K562 (cell line): ENCODE results near the gene ZBTB16. TPM values are rescaled to one million over a fixed set of nuclear protein-coding genes. Genes with fewer than 3 reads are reported as not detected.

Experiments used
- ATAC-seq: fragments of 200-7000 bp; cut with Tn5 transposase; 3 replicates; pipeline ENCODE4 v1.9.1; 2020; ENCODE audit warnings: moderate library complexity
- BruUV-seq: library from RNA; stranded (reverse); fragments of 400-500 nt; replicated peaks from 2 replicates; lab custom pipeline; 2021; lab: Mats Ljungman, UMichigan
- CTCF ChIA-PET: fragments of 300-600 bp; formaldehyde crosslinking; extraction: SDS; loops from one replicate; lab custom pipeline; 2021; ENCODE audit warnings: low intra/inter-chr PET ratio; lab: Yijun Ruan, JAX
- POLR2A ChIA-PET: fragments of 300-600, 350-650 bp; sonication (Branson Sonifier 250); formaldehyde crosslinking; extraction: SDS; loops from one replicate; lab custom pipeline; 2021; ENCODE audit warnings: antibody characterized with exemption, inconsistent platforms; lab: Yijun Ruan, JAX
- DNase-seq, 4 experiments: peaks; one replicate each; pipeline versions ENCODE4 v3.0.0 to v3.0.0-alpha.2; 2011 to 2018; ENCODE audit warnings: low spot score in 3 of 4, mixed read lengths in 3 of 4; ENCODE audit errors: extremely low read depth in 1 of 4
- FAIRE-seq: peaks from 2 replicates; lab custom pipeline; 2011; peaks lifted over from hg19 to GRCh38; lab: Jason Lieb, UNC
- H2AFZ ChIP-seq: 2 replicates; pipeline ENCODE4 v1.6.0; 2011; ENCODE audit warnings: low read depth, low read length, control low read depth, inconsistent platforms
- H3K27ac ChIP-seq: fragments of 200-600 bp; 3 replicates; pipeline ENCODE4 v1.8.0; 2011; ENCODE audit warnings: low read depth, mild to moderate bottlenecking, control low read depth, inconsistent platforms, low read length, moderate library complexity, mixed read lengths; ENCODE audit errors: extremely low read depth
- H3K27me3 ChIP-seq, 2 experiments: fragments of 300-600 bp in 1 of 2; 2 replicates in 1 of 2; 3 replicates in 1 of 2; pipeline versions ENCODE4 v1.6.0 to v1.8.0; 2011; ENCODE audit warnings: inconsistent platforms in 2 of 2, low read length in 2 of 2, mild to moderate bottlenecking in 1 of 2, mixed read lengths in 1 of 2, moderate library complexity in 1 of 2; ENCODE audit not compliant: control insufficient read depth in 2 of 2, insufficient read depth in 2 of 2
- H3K36me3 ChIP-seq: fragments of 300-600 bp; 3 replicates; pipeline ENCODE4 v1.8.0; 2011; ENCODE audit warnings: mild to moderate bottlenecking, low read length, inconsistent platforms; ENCODE audit not compliant: control insufficient read depth, insufficient read depth
- H3K4me1 ChIP-seq, 2 experiments: fragments of 200-600 bp in 1 of 2; replicated peaks in 1 of 2; 2 replicates in 1 of 2; 3 replicates in 1 of 2; pipeline versions ENCODE4 v1.5.1 to v1.8.0; 2011; ENCODE audit warnings: inconsistent platforms in 2 of 2, low read length in 2 of 2, mild to moderate bottlenecking in 1 of 2, mixed read lengths in 1 of 2, moderate library complexity in 1 of 2; ENCODE audit not compliant: control insufficient read depth in 2 of 2, insufficient read depth in 2 of 2
- H3K4me2 ChIP-seq: 2 replicates; pipeline ENCODE4 v1.6.1; 2011; ENCODE audit warnings: low read length, control low read depth, inconsistent platforms, mixed read lengths; ENCODE audit not compliant: insufficient read depth
- H3K4me3 ChIP-seq: fragments of 200-600 bp; sonication (generic), shearing (Covaris generic); 2 replicates; pipeline ENCODE4 v1.5.1; 2016; ENCODE audit warnings: control low read depth, inconsistent platforms
- H3K79me2 ChIP-seq: fragments of 200-600 bp; 3 replicates; pipeline ENCODE4 v1.8.0; 2011; ENCODE audit warnings: low read length, inconsistent platforms; ENCODE audit not compliant: control insufficient read depth, insufficient read depth
- H3K9ac ChIP-seq, 2 experiments: 2 replicates each; pipeline versions ENCODE4 v1.6.0 to v1.6.1; 2011; ENCODE audit warnings: low read depth in 2 of 2, low read length in 2 of 2, control low read depth in 1 of 2, inconsistent platforms in 1 of 2, mild to moderate bottlenecking in 1 of 2, mixed read lengths in 1 of 2; ENCODE audit not compliant: insufficient read depth in 1 of 2
- H3K9me1 ChIP-seq: one replicate; pipeline ENCODE4 v1.6.0; 2011; ENCODE audit warnings: inconsistent platforms, mild to moderate bottlenecking, low read length, moderate library complexity; ENCODE audit not compliant: control insufficient read depth, insufficient read depth
- H3K9me3 ChIP-seq: replicated peaks from 2 replicates; pipeline ENCODE4 v1.5.1; 2011; ENCODE audit warnings: low read depth, low read length, inconsistent platforms; ENCODE audit not compliant: control insufficient read depth, insufficient read depth
- H4K20me1 ChIP-seq: replicated peaks from 2 replicates; pipeline ENCODE4 v1.6.1; 2011; ENCODE audit warnings: low read length, inconsistent platforms, mixed read lengths; ENCODE audit not compliant: control insufficient read depth, insufficient read depth
- TRIM28 ChIP-seq: fragments of 450-650 bp; IDR thresholded peaks from 2 replicates; pipeline ENCODE4 v1.6.1; 2017
- ZNF57 ChIP-seq: fragments of 450-650 bp; formaldehyde crosslinking; IDR thresholded peaks from 2 replicates; pipeline ENCODE4 v1.4.0; 2020; ENCODE audit warnings: mild to moderate bottlenecking, moderate library complexity
- WGBS: fragments of 100-300 bp; shearing (Covaris generic); methylation state at CpG from one replicate; pipeline ENCODE4 v1.1.6; 2016; ENCODE audit warnings: low coverage, mixed read lengths; ENCODE audit not compliant: insufficient coverage; ENCODE audit errors: missing lambda C conversion rate; 5-methylcytosine and 5-hydroxymethylcytosine counted together
- in situ Hi-C: fragments of 300-500 bp; cut with MboI; formaldehyde crosslinking; loops from 4 replicates; pipeline ENCODE4 v1.15.0; 2018; ENCODE audit warnings: inconsistent platforms, mixed read lengths
- intact Hi-C: fragments of 100-400 bp; cut with micrococcal nuclease; formaldehyde crosslinking; loops from 2 replicates; pipeline ENCODE4 v1.14.2; 2022
- polyA plus RNA-seq, 8 experiments: library from polyadenylated mRNA; depleted of rRNA in 4 of 8; stranded (reverse) in 5 of 8; unstranded in 3 of 8; fragments of >200 nt; fragmentation: Nextera tagmentation in 2 of 8; fragmentation: Illumina TruSeq in 1 of 8; extraction: Ambion mirVana in 2 of 8; extraction: Trizol in 1 of 8; gene quantifications; 2 replicates each; pipeline versions ENCODE4 v1.2.1 to v1.2.3, GENCODE V29; 2011 to 2014; ENCODE audit warnings: inconsistent platforms in 1 of 8, missing spikeins in 1 of 8
- total RNA-seq, 7 experiments: library from RNA; depleted of rRNA in 6 of 7; stranded (reverse); fragments of >200 nt in 6 of 7; fragmentation: Illumina TruSeq in 2 of 7; extraction: Trizol in 2 of 7; gene quantifications; 2 replicates each; pipeline versions ENCODE4 v1.2.1 to v1.2.3, GENCODE V29; 2011 to 2021; ENCODE audit warnings: low replicate concordance in 1 of 7
- TF ChIP-seq, protein P1 (sequence below): fragments of 250-450 bp; sonication (Bioruptor Pico); IDR thresholded peaks from 2 replicates; pipeline ENCODE4 v1.5.0; 2021
- TF ChIP-seq, protein P2 (sequence below): sonication (generic); formaldehyde crosslinking; IDR thresholded peaks from 2 replicates; pipeline ENCODE4 v1.5.0; 2020; ENCODE audit warnings: missing genetic modification reagents

ZBTB16 gene
- total and polyA plus RNA-seq, 9 of the 15 experiments (the other 6 are each of a cell fraction or from before 2014, with no cell fraction given), result 0.06 to 0.40 (median 0.24) TPM; not detected in 4

DNA sequence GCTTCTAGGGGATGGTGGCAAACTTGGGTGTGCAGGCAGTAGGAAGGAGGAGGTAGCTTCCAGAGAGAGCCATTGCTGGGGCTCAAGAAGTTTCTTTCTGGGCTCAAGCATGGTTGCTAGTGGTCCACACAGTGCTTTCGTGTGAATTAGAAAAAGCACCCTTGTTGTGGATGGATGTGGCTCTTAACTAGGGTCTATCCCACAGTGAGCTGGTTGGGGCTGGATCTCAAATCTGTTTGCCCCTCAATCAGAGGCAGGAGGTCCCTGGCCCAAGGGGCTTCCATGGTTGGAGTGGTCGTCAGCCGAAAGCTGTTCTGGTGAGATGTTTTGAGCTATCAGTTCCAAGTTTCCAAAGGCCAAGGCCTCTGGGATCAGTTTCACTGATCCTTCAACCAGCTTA lies 35.0 kb downstream of the ZBTB16 start:
- Histone ChIP-seq H3K79me2 (no peaks in the 10 kb centered on the region), H3K36me3 (no peaks in the 10 kb centered on the region), H3K9ac (no peak overlapping the region), H3K9me3 (no peaks in the 10 kb centered on the region), H2AFZ (no peak overlapping the region), H3K27me3 (peaks cover 19 to 37% of the 10 kb centered on the region in 2 experiments), H3K4me1 (no peaks in the 10 kb centered on the region), H3K27ac (no peak overlapping the region), H3K4me3 (no peak overlapping the region), H3K9me1 (no peaks in the 10 kb centered on the region), H3K4me2 (no peak overlapping the region), H4K20me1 (no peaks in the 10 kb centered on the region)
- TF ChIP-seq TRIM28, result no peak
- 4% methylated on average over 3 of the region's 3 CpGs for WGBS
- FAIRE-seq, result no peak
- no peak for DNase-seq
- no peak for ATAC-seq
- intact Hi-C loops (no loop called here), in situ Hi-C loops (no loop called here)
- POLR2A ChIA-PET, result interaction anchor here (0.6 to 1.5 kb wide), 3 partner anchors 14 to 147 kb away, joined by 3 to 6 read pairs (median 4); no protein-coding TSS in a partner anchor
- no TSS peak for BruUV-seq
- CTCF ChIA-PET, result no interaction called here

DNA sequence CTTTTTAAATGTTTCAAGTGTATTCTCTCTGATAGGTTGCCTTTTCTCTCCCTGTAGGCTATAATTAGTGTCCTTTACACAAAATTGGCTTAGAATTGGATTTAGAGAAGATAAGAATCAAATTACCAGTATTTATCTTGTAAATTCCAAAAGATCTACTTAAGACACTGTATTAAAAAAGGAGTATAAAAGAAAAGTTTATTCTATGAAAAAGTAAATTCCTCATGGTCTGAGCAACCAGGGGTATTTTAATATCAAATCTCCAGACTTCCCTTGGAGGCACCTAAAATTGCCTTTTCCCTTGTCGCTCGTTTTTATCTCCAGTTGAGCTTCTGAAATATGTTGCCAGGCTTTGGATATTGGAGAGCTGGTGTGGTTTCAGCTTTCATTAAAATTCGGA lies 36.4 kb downstream of the ZBTB16 start:
- WGBS, result 5% methylated on average over 3 of the region's 3 CpGs
- no peak for FAIRE-seq

More for the DNA sequence above, 36.4 kb downstream of the ZBTB16 start:
- no peak for ATAC-seq
- Histone ChIP-seq H3K36me3 (no peaks in the 10 kb centered on the region), H3K4me2 (no peak overlapping the region), H3K9ac (no peak overlapping the region), H3K9me1 (no peaks in the 10 kb centered on the region), H4K20me1 (no peaks in the 10 kb centered on the region), H2AFZ (no peak overlapping the region), H3K79me2 (no peaks in the 10 kb centered on the region), H3K4me3 (no peak overlapping the region), H3K27ac (no peak overlapping the region), H3K4me1 (no peaks in the 10 kb centered on the region), H3K9me3 (no peaks in the 10 kb centered on the region), H3K27me3 (peaks cover 21 to 43% of the 10 kb centered on the region in 2 experiments)
- no peak for DNase-seq
- no TSS peak for BruUV-seq
- in situ Hi-C loops, result no loop called here
- TF ChIP-seq, protein P1, sequence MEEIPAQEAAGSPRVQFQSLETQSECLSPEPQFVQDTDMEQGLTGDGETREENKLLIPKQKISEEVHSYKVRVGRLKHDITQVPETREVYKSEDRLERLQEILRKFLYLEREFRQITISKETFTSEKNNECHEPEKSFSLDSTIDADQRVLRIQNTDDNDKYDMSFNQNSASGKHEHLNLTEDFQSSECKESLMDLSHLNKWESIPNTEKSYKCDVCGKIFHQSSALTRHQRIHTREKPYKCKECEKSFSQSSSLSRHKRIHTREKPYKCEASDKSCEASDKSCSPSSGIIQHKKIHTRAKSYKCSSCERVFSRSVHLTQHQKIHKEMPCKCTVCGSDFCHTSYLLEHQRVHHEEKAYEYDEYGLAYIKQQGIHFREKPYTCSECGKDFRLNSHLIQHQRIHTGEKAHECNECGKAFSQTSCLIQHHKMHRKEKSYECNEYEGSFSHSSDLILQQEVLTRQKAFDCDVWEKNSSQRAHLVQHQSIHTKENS (CRISPR knock-in tag), result no peak
- TF ChIP-seq, protein P2, sequence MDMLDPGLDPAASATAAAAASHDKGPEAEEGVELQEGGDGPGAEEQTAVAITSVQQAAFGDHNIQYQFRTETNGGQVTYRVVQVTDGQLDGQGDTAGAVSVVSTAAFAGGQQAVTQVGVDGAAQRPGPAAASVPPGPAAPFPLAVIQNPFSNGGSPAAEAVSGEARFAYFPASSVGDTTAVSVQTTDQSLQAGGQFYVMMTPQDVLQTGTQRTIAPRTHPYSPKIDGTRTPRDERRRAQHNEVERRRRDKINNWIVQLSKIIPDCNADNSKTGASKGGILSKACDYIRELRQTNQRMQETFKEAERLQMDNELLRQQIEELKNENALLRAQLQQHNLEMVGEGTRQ (CRISPR knock-in tag), result no peak
- no peak for TF ChIP-seq ZNF57 (CRISPR knock-in tag)
- ChIA-PET CTCF (no interaction called here), POLR2A (interaction anchor here (0.9 to 1.5 kb wide), 2 partner anchors 12 to 13 kb away, joined by 3 to 6 read pairs; no protein-coding TSS in a partner anchor)
- intact Hi-C loops, result no loop called here
